CD4-positive, alpha-beta T cell treated with Interleukin-17A for 4 hours (primary cell): ENCODE data around the gene MS4A1.
"Not testable (repeated sequence)": the region's sequence is repeated elsewhere in the genome, so short reads cannot be mapped to it uniquely, and the experiment has no call there.

Experiments
- DNase-seq: peaks from one replicate; pipeline ENCODE4 v3.0.0-alpha.2; 2020; ENCODE audit warnings: mixed read lengths

MS4A1 gene

DNA sequence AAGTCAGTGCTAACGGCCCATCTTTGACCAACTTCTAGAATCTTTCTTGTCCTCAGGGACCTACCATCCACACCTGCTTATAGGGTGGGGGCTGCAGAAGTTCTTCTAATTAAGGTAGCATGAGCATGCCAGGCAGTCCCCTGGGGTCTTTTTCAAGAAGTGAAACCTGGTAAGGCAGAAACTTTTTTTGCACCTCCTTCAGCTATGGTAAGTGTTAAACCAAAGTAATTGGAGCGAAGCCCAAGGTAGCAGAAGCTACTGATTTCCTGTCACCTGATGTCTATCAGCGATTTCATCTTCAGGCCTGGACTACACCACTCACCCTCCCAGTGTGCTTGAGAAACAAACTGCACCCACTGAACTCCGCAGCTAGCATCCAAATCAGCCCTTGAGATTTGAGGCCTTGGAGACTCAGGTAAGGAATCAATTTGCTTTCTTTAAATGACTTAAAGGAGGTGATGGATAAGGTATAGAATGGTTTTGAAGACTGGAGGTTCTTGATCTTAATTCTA, at the start of gene MS4A1:
Gene MS4A1 (plus strand): TSS at position 317 of the 512 bp plus-strand sequence. CDS start 6,528 bp downstream, outside the sequence.
- no peak for DNase-seq

DNA sequence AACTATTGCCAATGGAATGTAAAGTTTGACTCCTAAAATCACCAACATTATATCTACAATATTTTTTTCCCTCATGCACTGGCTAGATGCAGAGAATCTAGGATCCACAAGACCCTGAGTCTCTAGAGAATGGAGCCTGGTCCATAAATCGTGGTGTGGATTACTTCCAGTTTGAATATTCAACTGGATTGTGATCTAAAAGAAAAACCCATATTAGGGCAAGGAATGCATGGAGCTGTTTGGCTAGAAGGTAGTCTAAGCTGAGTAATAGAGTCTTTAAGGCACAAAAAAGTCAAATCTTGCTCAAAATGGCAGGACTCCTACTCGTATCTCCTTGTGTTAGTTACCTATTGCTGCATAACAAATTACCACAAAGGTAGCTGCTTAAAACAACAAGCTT, 35.6 kb upstream of the MS4A1 start:
- no peak for DNase-seq

DNA sequence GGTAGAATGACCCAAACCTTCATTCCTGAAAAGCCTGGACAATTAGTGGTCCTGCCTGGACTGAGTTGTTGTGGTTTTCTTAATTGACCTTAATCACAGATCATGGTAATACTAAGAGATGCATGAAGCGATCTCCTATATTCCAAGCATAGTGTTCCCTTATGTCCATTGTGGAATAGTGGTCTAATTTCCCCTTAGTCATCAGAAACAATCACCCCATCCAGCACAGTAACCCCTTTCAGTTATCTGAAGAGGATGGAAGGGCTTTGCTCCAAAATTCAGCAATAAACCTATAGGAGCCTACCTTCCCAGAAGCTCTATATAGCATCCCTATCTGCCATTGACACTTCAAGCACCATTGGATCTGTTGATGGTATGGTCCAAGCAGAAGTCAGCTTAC, 33.0 kb upstream of the MS4A1 start:
- no peak for DNase-seq

DNA sequence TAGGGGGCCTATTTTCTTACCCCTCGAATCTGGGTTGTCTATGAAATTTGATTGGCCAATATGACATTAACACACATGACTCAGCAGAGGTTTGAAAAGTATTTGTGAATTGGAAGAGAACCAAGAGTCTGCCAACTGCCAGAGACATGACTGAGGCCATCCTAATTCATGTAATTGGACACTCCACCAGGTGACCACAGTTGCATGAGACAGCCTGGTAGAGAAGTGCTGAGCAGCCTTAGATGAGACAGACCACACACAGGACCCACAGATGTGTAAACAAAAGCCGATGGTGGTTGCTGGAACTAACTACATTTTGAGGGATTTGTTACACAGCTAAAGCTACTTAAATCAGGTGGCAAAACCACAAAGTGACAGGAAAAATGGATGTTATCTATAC, 27.1 kb upstream of the MS4A1 start:
- no peak for DNase-seq

DNA sequence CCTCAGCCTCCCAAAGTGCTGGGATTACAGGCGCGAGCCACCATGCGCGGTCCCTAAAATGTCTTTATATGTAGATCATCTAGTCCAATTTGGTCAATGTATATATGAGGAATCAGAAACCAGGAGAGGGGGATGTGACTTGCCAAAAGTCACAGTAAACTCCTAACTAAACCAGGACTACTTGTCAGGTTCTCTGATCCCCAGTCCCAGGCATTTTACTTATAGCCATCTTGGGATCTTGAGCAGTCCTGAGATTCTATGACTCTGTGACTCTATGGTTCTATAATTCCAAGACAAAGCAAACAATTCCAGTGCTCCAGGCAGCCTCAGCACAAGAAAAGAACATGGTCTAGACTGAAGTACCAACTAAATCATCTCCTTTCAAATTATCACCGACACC, 26.4 kb upstream of the MS4A1 start, which contains the start of gene MS4A5:
Gene MS4A5 (plus strand): TSS at position 301 of the 400 bp plus-strand sequence. CDS start 103 bp downstream, outside the sequence.
- no peak for DNase-seq

DNA sequence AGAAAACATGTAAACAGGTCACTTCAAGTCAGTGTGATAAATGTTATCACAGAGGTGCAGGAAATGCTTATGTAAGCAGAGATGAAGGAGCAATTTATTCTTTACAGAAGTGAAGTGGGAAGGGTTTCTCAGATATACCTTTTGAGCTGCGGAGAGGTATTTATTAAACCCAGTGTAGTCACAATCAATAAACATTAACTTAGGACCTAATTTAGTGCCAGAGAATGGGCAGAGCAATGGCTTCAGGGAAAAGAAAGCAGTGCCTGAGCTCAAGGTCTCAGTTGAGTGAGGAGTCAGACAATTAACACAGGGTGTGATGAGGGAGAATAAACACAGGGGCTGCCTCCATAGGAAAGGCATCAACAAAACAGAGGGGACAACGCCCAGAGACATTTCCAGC, 24.4 kb upstream of the MS4A1 start:
- DNase-seq: no peak

DNA sequence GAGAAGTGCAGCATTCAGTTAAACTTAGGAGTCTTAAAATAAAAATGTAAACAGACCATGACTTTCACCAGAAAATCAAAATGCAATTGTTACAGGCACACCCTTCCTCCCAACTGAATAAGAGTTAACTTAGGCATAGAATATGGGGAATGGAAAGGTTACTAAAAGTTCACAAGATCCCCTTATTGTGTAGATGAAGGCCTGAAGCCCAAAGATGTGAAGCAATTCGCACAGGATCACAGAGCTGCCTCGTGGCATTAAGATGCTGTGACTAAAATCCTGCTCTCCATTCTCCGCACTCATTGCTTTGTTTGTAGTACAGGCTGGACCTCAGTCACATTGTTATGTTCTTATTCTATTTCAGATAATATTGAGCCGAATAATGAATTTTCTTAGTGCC, 22.2 kb upstream of the MS4A1 start:
- no peak for DNase-seq

DNA sequence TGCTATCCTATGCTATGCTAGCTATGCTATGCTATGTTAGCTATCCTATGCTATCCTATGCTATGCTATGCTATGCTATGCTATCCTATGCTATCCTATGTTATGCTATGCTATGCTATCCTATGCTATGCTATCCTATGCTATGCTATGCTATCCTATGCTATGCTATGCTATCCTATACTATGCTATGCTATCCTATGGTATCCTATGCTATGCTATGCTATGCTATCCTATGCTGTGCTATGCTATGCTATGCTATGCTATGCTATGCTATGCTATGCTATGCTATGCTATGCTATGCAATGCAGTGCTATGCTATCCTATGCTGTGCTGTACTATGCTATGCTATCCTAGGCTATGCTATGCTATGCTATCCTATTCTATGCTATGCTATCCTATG, 8.6 kb upstream of the MS4A1 start:
- no peak for DNase-seq

DNA sequence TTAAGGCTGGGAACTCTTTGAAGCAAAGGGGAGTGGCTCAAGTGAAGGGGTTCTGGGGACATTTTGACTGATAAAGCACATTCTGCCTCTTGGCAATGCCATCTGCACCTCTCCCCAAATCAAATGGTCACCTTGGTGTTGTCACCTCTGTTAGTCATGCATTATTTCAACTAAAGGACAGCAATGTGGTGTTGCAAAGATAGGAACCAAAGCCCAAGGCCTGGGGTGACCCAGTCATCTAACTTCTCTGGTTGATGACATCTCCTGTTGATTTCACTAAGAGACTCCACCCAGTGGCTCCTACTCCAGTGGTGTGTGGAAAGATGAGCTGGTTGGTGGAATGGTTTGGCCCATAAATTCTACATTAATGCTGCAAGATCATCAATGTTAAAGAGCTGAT, 7.8 kb upstream of the MS4A1 start:
- DNase-seq: no peak

DNA sequence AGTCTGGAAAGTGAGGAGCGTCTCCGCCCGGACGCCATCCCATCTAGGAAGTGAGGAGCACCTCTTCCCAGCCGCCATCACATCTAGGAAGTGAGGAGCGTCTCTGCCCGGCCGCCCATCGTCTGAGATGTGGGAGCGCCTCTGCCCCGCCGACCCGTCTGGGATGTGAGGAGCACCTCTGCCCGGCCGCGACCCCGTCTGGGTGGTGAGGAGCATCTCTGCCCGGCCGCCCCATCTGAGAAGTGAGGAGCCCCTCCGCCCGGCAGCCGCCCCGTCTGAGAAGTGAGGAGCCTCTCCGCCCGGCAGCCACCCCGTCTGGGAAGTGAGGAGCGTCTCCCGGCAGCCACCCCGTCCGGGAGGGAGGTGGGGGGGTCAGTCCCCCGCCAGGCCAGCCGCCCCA, 4.5 kb upstream of the MS4A1 start:
- not testable (repeated sequence) for DNase-seq

DNA sequence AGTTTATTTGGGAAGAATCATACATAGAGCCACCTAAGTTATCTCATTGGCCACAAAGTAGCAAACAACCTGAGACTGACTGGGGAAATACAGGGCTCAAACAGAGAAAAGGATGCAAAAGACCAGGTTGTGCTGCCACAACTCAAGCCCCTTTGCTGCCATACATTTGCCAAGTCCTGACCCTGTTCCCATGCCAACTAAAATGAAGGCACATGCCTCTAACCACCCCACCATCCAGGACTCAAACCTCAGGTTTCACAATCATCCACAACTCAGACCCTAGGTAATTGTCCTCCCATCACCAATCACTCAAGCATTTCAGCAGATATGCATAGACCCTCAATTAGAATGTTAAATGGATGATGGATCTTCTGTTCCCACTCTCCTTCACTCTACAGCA, 1.4 kb upstream of the MS4A1 start:
- DNase-seq: no peak

DNA sequence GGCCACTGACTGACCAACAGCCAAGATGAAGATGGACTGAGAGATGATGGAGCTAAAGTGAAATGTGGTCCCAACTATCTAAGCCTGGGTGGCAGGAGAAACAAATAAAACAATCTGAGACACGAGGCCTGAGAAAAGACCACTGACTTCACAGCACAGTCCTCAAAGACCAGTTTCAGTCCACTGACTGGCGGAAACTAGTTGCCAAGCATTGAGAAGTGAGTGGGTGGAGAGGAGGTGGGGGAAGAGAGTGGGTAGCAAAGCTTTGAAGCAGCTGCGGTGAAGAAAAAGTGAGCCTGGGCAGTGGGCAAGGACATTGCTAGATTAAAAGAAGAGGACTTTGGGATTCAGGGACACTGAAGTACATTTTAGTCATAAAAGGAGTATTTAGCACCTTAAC, 1.9 kb downstream of the MS4A1 start:
- no peak for DNase-seq

DNA sequence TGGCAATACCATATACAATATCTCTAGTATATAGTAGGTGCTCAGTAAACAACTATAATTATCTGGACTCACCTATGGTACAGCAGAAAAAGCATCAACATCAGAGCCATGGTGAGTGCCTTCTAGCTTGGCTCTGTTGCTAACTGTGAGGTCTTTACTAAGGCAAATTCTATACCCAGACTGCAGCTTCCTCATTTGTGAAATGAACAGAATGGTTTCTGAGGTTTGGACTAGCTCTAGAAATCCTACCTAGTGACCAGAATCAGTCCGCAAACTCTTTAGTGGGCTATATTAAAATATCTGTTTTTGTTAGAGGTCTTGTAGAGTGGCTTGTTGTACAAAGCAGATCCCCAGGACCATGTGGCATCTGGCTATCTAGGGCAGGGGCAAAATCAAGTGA, 3.7 kb downstream of the MS4A1 start:
- no peak for DNase-seq

DNA sequence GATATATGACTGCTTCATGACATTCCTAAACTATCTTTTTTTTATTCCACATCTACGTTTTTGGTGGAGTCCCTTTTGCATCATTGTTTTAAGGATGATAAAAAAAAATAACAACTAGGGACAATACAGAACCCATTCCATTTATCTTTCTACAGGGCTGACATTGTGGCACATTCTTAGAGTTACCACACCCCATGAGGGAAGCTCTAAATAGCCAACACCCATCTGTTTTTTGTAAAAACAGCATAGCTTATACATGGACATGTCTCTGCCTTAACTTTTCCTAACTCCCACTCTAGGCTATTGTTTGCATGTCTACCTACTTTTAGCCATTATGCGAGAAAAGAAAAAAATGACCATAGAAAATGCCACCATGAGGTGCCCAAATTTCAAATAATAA, 13.2 kb downstream of the MS4A1 start:
- no peak for DNase-seq

DNA sequence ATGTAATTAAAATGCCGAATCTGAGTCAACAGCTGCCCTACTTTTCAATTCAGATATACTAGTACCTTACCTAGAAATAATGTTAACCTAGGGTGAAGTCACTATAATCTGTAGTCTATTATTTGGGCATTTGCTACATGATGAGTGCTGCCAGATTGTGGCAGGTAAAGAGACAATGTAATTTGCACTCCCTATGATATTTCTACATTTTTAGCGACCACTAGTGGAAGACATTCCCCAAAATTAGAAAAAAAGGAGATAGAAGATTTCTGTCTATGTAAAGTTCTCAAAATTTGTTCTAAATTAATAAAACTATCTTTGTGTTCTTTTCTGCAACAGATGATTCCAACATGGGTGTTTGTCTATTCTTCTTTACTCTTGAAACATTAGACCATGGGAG, 14.1 kb downstream of the MS4A1 start:
- no peak for DNase-seq

DNA sequence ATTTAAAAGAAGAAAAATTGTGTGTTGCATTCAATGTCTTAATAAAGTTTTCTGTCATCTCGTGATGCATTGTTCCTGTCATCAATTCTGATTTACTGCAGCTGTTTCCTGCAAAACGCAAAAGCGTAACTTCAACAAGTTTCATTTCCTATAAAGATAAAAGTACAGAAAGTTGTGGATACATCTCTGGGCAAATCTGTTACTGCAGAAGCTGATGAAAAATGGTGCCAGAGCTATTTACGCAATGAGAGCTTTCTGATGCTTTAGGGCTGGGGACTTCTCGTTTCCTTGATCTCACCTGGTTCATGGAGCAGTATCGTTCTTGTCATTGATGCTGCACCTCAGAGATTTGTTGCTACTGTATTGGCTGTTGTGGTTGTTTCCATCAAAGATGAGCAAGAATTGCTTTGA, 21.4 kb downstream of the MS4A1 start:
- no peak for DNase-seq

DNA sequence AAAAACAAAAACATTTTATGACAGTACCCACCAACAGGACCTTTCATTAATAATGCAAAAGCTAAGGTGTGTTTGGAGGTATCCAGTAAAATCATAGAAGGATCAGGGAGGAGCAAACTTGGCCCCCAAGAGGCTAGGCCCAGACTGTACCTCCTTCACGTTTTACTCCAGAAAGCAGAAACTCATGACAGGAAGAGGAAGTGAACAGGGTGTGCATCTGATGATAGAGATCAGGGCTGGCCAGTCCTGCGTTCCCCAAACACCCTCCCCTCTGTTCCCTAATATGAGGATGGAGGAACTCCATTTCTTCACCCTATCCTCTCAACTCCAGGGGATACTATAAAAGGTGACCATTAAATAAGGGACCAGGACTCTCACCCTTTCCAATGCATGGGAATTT, 26.7 kb downstream of the MS4A1 start:
- DNase-seq: no peak

DNA sequence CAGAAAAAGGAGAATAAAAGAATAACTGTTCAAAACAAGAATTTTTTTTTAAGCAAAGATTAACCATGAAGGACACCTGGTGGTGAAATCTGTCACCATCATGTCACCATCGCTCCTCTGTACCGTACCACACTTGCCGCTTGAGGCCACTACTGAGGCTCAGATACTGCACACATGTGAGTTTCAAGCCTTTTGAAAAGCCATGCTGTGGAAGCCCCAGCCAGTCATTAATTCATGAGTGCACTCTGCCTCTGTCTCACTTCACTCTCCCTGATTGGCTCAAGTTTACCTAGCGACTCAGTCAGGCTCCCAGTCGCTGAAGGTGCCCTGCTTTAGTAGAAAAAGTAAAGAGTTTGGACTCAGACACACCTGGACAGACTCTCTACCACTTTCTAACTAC, 30.3 kb downstream of the MS4A1 start:
- DNase-seq: no peak

DNA sequence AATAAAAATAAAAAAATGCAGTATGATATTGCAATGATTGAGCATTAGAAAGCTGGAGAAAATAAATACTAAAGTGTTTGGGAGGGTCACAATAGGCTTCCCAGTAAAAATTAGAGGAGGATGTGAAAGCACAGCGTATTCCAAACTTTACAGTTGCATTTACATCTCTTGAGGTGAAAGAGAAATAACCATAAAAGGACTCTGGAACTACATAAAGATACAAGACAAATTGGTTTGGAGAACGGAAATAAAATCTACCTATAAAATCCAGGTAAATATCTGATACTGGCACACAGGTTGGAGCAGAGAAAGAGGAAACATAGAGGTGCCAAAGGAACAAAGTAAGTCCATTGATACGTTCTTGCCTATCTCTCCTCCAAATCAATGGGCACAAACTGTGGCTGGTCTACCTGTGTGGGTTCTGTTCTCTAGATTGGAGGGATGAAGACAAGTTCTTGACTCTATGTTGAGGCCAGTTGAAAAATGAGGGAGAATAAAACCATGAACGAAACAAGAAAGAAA, 36.9 kb downstream of the MS4A1 start, which contains the start of gene MS4A12:
Gene MS4A12 (plus strand): TSS at position 291 of the 522 bp plus-strand sequence. CDS start 4,541 bp downstream, outside the sequence.
- no peak for DNase-seq

DNA sequence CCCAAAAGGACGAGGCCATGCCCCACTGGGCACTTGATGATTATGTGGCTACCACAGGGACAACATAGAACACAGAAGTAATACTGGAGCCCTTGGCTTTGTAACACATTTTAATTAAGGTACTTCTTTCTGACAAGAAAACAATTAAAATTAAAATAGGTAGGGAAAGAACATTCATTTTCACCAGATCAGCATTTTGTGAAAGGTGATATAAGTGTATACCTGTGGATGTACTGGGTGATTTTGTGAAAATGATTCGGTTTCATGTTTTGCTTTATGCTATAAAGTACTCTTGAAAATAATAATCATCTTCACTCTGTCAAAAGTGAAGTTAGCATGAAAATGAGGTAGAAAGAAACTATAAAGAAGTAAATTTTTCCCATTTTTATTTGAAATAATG, 37.8 kb downstream of the MS4A1 start:
- no peak for DNase-seq

DNA sequence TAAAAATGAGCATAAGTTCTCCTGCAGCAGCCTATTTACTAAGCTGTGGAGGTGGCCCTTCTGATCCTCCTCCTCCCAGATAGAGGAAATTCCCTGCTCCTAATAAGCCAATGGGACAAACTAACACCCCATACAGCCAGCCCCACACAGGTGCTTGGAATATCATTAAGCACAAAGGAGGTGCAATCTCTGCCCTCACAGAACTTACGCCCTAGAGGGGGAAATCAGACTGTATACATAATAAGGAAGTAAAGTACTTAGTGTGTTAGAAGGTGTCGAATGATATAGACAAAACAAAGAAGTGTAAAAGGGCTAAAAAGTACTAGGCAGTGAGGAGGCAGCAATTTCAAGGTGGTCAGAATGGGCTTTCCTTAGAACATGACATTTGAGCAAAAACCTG, 42.8 kb downstream of the MS4A1 start:
- DNase-seq: no peak

DNA sequence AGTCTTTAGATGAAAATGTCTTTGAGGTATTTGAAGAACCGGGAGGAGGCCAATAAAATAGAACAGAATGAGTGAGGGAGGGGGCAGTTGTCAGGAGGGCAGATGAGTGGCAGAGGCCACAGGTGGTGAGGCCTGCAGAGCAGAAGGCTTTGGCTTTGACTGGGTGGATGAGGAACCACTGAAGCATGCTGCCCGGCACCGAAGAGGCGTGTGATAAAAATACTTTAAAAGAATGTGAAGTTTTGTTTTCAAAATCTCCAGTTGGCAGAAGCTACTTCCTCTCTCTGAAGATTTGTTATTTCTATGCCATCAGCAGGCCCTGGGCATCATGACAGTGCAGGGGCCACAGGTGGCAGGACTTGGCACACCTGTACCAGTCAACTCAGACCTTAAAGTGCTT, 43.2 kb downstream of the MS4A1 start:
- DNase-seq: no peak

DNA sequence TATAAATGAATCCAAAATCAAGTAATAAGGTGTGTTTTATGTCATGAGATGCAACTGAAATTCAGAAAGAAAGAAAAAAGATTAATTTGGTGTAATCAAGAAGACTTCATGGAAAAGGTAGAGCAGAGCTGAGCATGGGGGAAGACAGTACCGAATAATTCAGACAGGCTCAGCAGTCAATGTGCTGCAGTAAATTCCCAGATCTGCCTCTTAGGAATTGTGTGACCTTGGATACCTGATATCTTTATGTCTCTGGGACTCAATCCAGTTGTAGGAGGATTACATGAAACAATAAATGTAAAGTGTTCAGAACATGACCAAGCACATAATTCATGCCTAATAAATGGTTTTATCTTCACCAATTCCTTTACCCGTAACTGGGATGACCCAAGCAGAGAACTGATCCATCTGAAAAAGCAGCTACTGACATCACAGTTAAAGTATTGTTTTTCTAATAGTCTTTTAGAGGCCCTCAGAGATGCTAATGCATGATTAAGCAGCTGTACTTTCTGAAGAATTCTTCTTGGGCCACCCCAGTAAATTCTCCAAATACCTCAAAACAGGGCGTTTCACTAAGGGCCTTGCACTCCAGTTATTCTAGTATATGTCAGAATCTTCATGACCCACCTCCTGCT, 44.7 kb downstream of the MS4A1 start:
- no peak for DNase-seq

DNA sequence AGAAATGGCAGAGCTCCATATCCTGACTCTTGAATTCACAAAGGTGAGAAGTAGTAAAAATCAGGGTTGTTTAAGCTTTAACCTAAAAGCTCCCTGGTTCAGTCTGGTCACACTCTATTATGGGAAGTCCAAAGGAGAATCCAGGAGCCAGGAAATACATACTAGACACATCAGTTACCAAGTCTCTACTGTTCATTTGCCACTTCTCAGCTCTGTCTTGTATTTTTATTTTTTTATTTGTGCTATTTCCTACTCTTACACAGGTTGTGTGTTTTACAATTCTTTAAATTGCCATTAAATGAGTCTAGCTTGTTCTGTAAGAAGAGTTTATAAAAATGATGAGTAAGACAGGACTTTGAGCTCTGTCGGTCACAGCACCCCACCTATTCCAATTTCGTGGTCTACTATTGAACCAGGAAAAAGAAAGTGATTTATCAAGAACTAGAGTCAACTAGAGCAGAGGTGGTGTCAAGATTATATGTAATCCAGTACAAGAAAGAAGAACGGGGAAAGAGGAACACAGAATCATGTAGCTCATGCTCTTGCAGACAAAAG, 46.7 kb downstream of the MS4A1 start:
- no peak for DNase-seq
